ENCODE results near the gene SPINDOC. TPM values are rescaled to one million over a fixed set of nuclear protein-coding genes. Genes with fewer than 3 reads are reported as not detected.
A peak's percentile ranks its signal among the peaks of the same experiment; 100 is the strongest.

The SPINDOC gene
- polyA plus RNA-seq, 1 of the 3 experiments (the other 2 are of a cell fraction), result 45.0 TPM

GRCh38 chr11:63871962-63872799 is 58.9 kb downstream of the SPINDOC start:
- WGBS (ENCODE audit: low lambda C conversion rate), result 36% methylated on average over 11 of the region's 11 CpGs
- Histone ChIP-seq H3K27me3 (ENCODE audit: insufficient read depth) (no peaks in the 10 kb centered on the region), H3K27ac (ENCODE audit: low read depth in 2 of 2, low read length in 1 of 2) (peak overlapping the region; percentile 25 to 65; a peak in 3 of 4 replicates), H3K4me2 (peak overlapping the region; percentile 35), H3K9ac (no peak overlapping the region), H2AFZ (ENCODE audit: low read depth) (no peak overlapping the region), H3F3A (replicated peaks; ENCODE audit: insufficient read depth) (no peaks in the 10 kb centered on the region), H3K4me1 (ENCODE audit: control insufficient read depth in 1 of 2, insufficient read depth in 2 of 2, low read depth in 1 of 2, low read length in 1 of 2) (peaks cover 16 to 34% of the 10 kb centered on the region in 2 experiments; a peak in 3 of 4 replicates), H3K9me3 (no peaks in the 10 kb centered on the region), H3K4me3 (ENCODE audit: low read depth in 2 of 2, low read length in 1 of 2) (no peak overlapping the region), H3K79me2 (ENCODE audit: insufficient read depth) (peaks cover 77% of the 10 kb centered on the region), H3K9me2 (no peaks in the 10 kb centered on the region), H3K36me3 (replicated peaks in 1 of 2; ENCODE audit: control insufficient read depth in 1 of 2, insufficient read depth in 2 of 2, low read length in 1 of 2) (peaks cover 0 to 3% of the 10 kb centered on the region in 2 experiments), H4K20me1 (ENCODE audit: insufficient read depth) (peaks cover 81% of the 10 kb centered on the region)
- peak; percentile 80 for DNase-seq
- POLR2A ChIA-PET, result interaction anchor here (0.5 to 1.0 kb wide), 3 partner anchors 34 to 96 kb away, joined by 3 to 4 read pairs (median 3); partner anchors contain the start of genes MARK2 and RCOR2
- TF ChIP-seq FOSL2 (IDR thresholded peaks at IDR 0.05; ENCODE audit: borderline replicate concordance, low read depth) (peak; percentile 70; the same call in 1 of the 2 replicates), GABPA (IDR thresholded peaks at IDR 0.05; ENCODE audit: low read depth) (no peak), TCF12 (IDR thresholded peaks at IDR 0.05) (peak; percentile 58), MAX (IDR thresholded peaks at IDR 0.05; ENCODE audit: low read depth) (peak; percentile 25; the same call in 1 of the 2 replicates), JUND (IDR thresholded peaks at IDR 0.05) (no peak; the same call in 1 of the 2 replicates), USF2 (IDR thresholded peaks at IDR 0.05; ENCODE audit: borderline replicate concordance, low read depth, low read length) (no peak), POLR2AphosphoS5 (IDR thresholded peaks at IDR 0.05; ENCODE audit: low read depth, low read length) (no peak), PBX3 (IDR thresholded peaks at IDR 0.05) (peak; percentile 41), MXI1 (IDR thresholded peaks at IDR 0.05; ENCODE audit: low read depth, low read length) (peak; percentile 84; the same call in 1 of the 2 replicates), SIN3A (IDR thresholded peaks at IDR 0.05; ENCODE audit: borderline replicate concordance, low read depth, low read length) (peak; percentile 46; the same call in 1 of the 2 replicates), CTCF (IDR thresholded peaks at IDR 0.05) (peak; percentile 53), CHD2 (IDR thresholded peaks at IDR 0.05; ENCODE audit: low read length, partially characterized antibody) (peak; percentile 59), ELF1 (IDR thresholded peaks at IDR 0.05) (peak; percentile 29; the same call in 1 of the 2 replicates), RCOR1 (IDR thresholded peaks at IDR 0.05; ENCODE audit: low read length) (peak; percentile 68), RXRA (IDR thresholded peaks at IDR 0.05; ENCODE audit: borderline replicate concordance, low read depth) (no peak), RAD21 (IDR thresholded peaks at IDR 0.05; ENCODE audit: low read length) (peak; percentile 71), SMC3 (IDR thresholded peaks at IDR 0.05; ENCODE audit: low read depth, low read length) (peak; percentile 43; the same call in 1 of the 2 replicates)
- CTCF ChIA-PET, result interaction anchor here (0.6 to 5.4 kb wide), 12 partner anchors 10 to 73 kb away, joined by 3 to 23 read pairs (median 4); partner anchors contain the start of gene MARK2
